Measurements from ENCODE around the gene HPDL. TPM values are rescaled to one million over a fixed set of nuclear protein-coding genes. Genes with fewer than 3 reads are reported as not detected.
A peak's percentile ranks its signal among the peaks of the same experiment; 100 is the strongest.
"Not testable (repeated sequence)": the region's sequence is repeated elsewhere in the genome, so short reads cannot be mapped to it uniquely, and the experiment has no call there.

HPDL gene
- total RNA-seq, 1 donor from 2014 or later = 4.7 TPM

- DNase-seq (ENCODE audit: low read depth, low spot score) = no peak
These were observed 24.8 kb downstream of the HPDL start for GRCh38 chr1:45351508-45351907.

GRCh38 chr1:45353685-45354084 lies 27.0 kb downstream of the HPDL start:
- DNase-seq (ENCODE audit: low read depth, low spot score) = no peak

DNA sequence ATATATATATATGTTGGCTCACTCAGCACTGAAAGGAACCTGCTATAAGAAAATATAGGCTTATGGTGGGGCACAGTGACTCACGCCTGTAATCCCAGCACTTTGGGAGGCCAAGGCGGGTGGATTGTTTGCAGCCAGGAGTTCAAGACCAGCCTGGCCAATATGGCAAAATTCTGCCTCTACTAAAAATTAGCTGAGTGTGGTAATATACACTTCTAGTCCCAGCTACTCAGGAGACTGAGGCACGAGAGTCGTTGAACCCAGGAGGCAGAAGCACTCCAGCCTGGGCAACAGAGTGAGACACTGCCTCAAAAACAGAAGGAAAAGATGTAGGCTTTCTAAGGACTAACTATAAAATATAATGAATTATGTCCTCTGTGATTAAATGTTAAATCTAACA lies 28.1 kb downstream of the HPDL start:
- DNase-seq (ENCODE audit: low read depth, low spot score) = no peak

DNA sequence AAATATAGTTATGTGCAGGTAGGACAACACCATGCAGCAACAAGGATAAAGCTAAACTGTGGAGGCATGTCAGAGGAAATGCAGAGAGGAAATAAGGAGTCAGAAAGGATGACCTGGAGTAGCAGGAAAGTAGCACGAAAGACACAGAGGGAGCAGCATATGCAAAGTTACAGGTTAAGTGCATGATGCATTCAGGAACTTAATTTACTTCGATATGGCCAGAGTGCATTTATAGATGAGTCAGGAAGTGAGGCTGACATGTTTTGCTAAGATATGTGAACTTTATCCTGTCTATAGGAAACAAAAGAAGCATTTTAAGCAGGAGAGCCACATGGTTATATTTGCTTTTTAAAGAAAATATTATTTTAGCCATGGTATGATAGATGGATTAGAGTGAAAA lies 29.0 kb downstream of the HPDL start:
- DNase-seq (ENCODE audit: low read depth, low spot score) = no peak

DNA sequence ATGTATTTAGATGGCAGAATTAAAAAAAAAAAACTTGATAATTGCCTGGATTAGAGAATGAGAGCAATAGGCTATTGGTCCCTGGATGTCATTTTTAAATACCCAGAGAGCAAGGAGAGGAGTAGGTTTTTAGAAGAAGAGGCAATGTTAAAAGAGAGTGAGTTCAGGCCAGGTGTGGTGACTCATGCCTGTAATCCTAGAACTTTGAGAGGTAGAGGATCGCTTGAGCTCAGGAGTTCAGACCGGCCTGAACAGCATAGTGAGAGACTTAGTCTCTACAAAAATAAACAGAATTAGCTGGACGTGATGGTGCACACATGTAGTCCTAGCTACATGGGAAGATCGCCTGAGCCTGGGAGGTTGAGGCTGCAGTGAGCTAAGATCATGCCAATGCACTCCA lies 29.5 kb downstream of the HPDL start:
- no peak for DNase-seq (ENCODE audit: low read depth, low spot score)

DNA sequence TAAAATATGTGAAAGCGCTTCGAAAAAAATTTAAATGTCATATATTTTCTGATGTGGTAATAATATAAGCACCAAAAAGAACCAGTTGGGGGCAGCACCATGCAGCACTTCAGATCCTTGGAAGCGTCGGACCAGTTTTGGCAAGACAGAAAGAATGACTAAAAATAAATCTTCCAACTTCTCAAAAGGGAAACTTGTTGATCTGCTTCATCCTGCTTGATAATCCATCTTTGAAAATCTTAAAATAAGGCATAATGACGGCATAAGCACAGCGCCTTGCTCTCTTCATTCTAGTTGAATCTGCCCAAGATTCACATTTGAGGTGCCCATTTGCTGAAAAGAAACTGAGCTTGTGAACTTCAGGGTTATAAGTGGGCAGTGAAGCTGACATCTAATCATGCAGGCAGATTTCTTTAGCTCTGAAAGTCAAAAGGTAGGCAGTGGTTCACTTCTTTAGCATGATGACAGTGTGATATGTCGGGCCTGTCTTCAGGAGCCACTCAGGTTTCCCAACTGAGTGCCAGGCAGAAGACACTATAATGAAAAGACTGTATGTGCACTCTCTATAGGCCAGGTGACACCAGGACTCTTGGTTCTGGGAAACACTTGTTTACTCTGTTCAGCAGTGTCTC lies 33.3 kb downstream of the HPDL start:
- peak; percentile 26 for DNase-seq (ENCODE audit: low read depth, low spot score)

DNA sequence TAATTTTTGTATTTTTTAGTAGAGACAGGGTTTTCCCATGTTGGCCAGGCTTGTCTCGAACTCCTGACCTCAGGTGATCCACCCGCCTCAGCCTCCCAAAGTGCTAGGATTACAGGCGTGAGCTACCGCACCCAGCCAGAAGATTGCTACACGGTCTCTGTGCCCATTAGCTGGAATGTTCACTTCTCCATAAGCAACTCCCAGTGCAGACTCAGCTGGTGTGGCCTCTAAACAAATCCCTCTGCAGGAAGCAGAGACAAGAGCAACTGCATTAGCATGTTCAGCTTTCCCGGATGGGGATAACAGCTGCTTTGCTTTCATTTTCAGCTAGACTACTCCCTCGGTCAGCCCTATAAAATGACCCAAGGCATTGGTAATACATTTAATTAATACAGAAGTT lies 34.3 kb downstream of the HPDL start:
- DNase-seq (ENCODE audit: low read depth, low spot score) = not testable (repeated sequence)

- DNase-seq (ENCODE audit: low read depth, low spot score) = no peak
These were observed 37.6 kb downstream of the HPDL start for GRCh38 chr1:45364294-45364693.

DNA sequence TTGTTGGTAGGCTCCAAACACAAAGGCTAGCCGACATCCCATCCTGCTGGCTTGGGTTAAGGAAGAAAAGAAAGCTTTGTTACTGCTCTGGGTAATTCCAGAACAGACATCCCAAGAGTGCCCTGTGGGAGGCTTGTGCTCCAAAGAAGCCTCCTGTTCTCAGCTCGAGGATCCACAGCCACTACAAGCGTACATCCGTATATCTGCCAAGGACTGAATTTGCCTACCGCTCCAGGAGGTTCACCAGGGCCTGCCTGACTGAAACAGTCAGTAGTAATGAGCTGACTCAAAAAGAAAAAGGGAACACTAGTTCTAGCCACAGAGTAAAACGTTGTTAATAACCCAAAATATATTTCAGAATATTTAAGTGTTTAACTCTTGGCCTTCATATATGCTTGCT lies 38.4 kb downstream of the HPDL start:
- DNase-seq (ENCODE audit: low read depth, low spot score) = no peak

DNA sequence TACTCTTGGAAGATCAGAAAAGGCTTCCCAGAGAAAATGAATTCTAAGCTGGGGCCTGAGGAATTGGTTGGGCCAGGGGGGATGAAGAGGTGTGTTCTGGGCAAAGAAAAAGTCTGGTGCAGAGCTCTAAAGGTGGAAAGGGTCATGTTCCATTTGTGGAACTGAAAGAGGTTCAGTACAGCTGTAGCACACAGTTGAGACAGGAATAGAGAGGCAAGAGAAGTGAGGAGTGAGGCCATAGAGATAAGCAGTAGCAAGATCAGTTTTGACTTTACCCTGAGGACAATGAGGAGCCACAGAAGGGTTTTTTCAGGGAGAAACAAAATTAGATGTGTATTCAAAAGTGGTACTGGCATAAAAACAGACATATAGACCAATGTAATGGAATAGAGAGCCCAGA lies 43.9 kb downstream of the HPDL start:
- no peak for DNase-seq (ENCODE audit: low read depth, low spot score)

GRCh38 chr1:45373573-45373972 lies 46.9 kb downstream of the HPDL start:
- DNase-seq (ENCODE audit: low read depth, low spot score) = no peak

GRCh38 chr1:45375104-45376090 lies 48.7 kb downstream of the HPDL start:
- no peak for DNase-seq (ENCODE audit: low read depth, low spot score)

GRCh38 chr1:45378184-45378583 lies 51.5 kb downstream of the HPDL start:
- DNase-seq (ENCODE audit: low read depth, low spot score) = no peak

Other genes starting within 250 kb of the HPDL start
- gene ZSWIM5, start 120.3 kb upstream of the HPDL start, total RNA-seq = 0.46 and 0.95 TPM in 2 replicates
- 21.4 and 29.0 TPM in 2 replicates for gene TOE1, start 13.3 kb downstream of the HPDL start, total RNA-seq
- 11.7 and 16.3 TPM in 2 replicates for gene MUTYH, start 13.5 kb downstream of the HPDL start, total RNA-seq
- 1.5 and 2.4 TPM in 2 replicates for gene TESK2, start 164.3 kb downstream of the HPDL start, total RNA-seq
- 0.59 and 0.60 TPM in 2 replicates for gene CCDC163, start 173.2 kb downstream of the HPDL start, total RNA-seq
- gene MMACHC, start 173.4 kb downstream of the HPDL start, total RNA-seq = 1.7 and 1.8 TPM in 2 replicates
- 764 and 880 TPM in 2 replicates for gene PRDX1, start 195.0 kb downstream of the HPDL start, total RNA-seq
- 154 and 172 TPM in 2 replicates for gene AKR1A1, start 223.9 kb downstream of the HPDL start, total RNA-seq